Naive B cell (primary cell): Measurements from ENCODE around the gene CSNK2B. TPM values are rescaled to one million over a fixed set of nuclear protein-coding genes. Genes with fewer than 3 reads are reported as not detected.
A peak's percentile ranks its signal among the peaks of the same experiment; 100 is the strongest.

Source experiments
- ATAC-seq, 2 donors: fragments of 150-1000 bp; cut with Tn5 transposase; 2 replicates each; pipeline ENCODE4 v1.10.0; 2021; ENCODE audit warnings: low read depth in 2 of 2, mild to moderate bottlenecking in 2 of 2, moderate library complexity in 2 of 2
- DNase-seq: peaks from one replicate; pipeline ENCODE4 v3.0.0; 2022
- H3K27ac Mint-ChIP-seq, 6 donors: one replicate each; pipeline ENCODE4 v1.8.0; 2020 to 2022; ENCODE audit warnings: mild to moderate bottlenecking in 6 of 6, mixed read lengths in 6 of 6, moderate library complexity in 5 of 6, inconsistent platforms in 2 of 6
- H3K27me3 Mint-ChIP-seq, 3 donors: one replicate each; pipeline ENCODE4 v1.8.0; 2021 to 2022; ENCODE audit warnings: mixed read lengths in 3 of 3, mild to moderate bottlenecking in 1 of 3
- H3K36me3 Mint-ChIP-seq, 2 donors: one replicate each; pipeline ENCODE4 v1.8.0; 2020 to 2022; ENCODE audit warnings: mixed read lengths in 2 of 2, inconsistent platforms in 1 of 2, mild to moderate bottlenecking in 1 of 2
- H3K4me1 Mint-ChIP-seq, 3 donors: one replicate each; pipeline ENCODE4 v1.8.0; 2020 to 2022; ENCODE audit warnings: mixed read lengths in 3 of 3, inconsistent platforms in 1 of 3, mild to moderate bottlenecking in 1 of 3, moderate library complexity in 1 of 3
- H3K4me3 Mint-ChIP-seq, 8 donors: one replicate each; pipeline ENCODE4 v1.8.0; 2020 to 2022; ENCODE audit warnings: mild to moderate bottlenecking in 8 of 8, mixed read lengths in 8 of 8, moderate library complexity in 8 of 8, inconsistent platforms in 2 of 8
- H3K9me3 Mint-ChIP-seq, 7 donors: one replicate each; pipeline ENCODE4 v1.8.0; 2020 to 2022; ENCODE audit warnings: mixed read lengths in 7 of 7, mild to moderate bottlenecking in 5 of 7, inconsistent platforms in 2 of 7, moderate library complexity in 1 of 7
- polyA plus RNA-seq, 6 donors: library from polyadenylated mRNA; unstranded; fragments of 300-500 nt; fragmentation: Illumina TruSeq; gene quantifications; one replicate each; pipeline ENCODE4 v1.2.3, GENCODE V29; 2021; ENCODE audit warnings: low read depth in 6 of 6

CSNK2B gene
- polyA plus RNA-seq, 6 donors from 2014 or later: 279 to 299 (median 286) TPM

GRCh38 chr6:31659649-31660380 is 6.1 kb upstream of the CSNK2B start:
- Mint-ChIP-seq H3K36me3 (peaks cover 0 to 28% of the 10 kb centered on the region in 2 donors), H3K27me3 (no peaks in the 10 kb centered on the region), H3K9me3 (no peaks in the 10 kb centered on the region)

GRCh38 chr6:31660381-31661261 is 5.3 kb upstream of the CSNK2B start, which contains the start of gene C6orf47:
C6orf47 (minus strand) TSS chr6:31660778; CDS start chr6:31659947, 831 bp downstream.
- Mint-ChIP-seq H3K4me1 (peaks cover 59 to 87% (median 80%) of the 10 kb centered on the region in 3 donors), H3K4me3 (peak within 1 kb of the TSS; percentile 91 to 96 (median 95)), H3K36me3 (peaks cover 0 to 27% of the 10 kb centered on the region in 2 donors), H3K27ac (peak within 1 kb of the TSS; percentile 86 to 94 (median 91)), H3K9me3 (no peaks in the 10 kb centered on the region), H3K27me3 (no peaks in the 10 kb centered on the region)
- ATAC-seq (peak; percentile 57 to 60), DNase-seq (peak; percentile 74)

More at GRCh38 chr6:31659649-31660380, 6.1 kb upstream of the CSNK2B start:
- peaks cover 61 to 91% (median 81%) of the 10 kb centered on the region in 3 donors for H3K4me1 Mint-ChIP-seq
- ATAC-seq (peak; percentile 59 to 61), DNase-seq (peak; percentile 42)
- peak overlapping the region; percentile 91 to 96 (median 95) for H3K4me3 Mint-ChIP-seq
- peak overlapping the region; percentile 36 to 94 (median 90) for H3K27ac Mint-ChIP-seq

GRCh38 chr6:31661262-31662123 is 4.4 kb upstream of the CSNK2B start:
- H3K27me3 Mint-ChIP-seq: no peaks in the 10 kb centered on the region
- peaks cover 0 to 18% of the 10 kb centered on the region in 2 donors for H3K36me3 Mint-ChIP-seq
- peak overlapping the region; percentile 65 to 92 (median 88) for H3K27ac Mint-ChIP-seq
- DNase-seq: no peak
- H3K4me3 Mint-ChIP-seq: peak overlapping the region; percentile 91 to 96 (median 95)
- H3K4me1 Mint-ChIP-seq: peaks cover 62 to 87% (median 80%) of the 10 kb centered on the region in 3 donors
- H3K9me3 Mint-ChIP-seq: no peaks in the 10 kb centered on the region
- ATAC-seq: no peak

DNA sequence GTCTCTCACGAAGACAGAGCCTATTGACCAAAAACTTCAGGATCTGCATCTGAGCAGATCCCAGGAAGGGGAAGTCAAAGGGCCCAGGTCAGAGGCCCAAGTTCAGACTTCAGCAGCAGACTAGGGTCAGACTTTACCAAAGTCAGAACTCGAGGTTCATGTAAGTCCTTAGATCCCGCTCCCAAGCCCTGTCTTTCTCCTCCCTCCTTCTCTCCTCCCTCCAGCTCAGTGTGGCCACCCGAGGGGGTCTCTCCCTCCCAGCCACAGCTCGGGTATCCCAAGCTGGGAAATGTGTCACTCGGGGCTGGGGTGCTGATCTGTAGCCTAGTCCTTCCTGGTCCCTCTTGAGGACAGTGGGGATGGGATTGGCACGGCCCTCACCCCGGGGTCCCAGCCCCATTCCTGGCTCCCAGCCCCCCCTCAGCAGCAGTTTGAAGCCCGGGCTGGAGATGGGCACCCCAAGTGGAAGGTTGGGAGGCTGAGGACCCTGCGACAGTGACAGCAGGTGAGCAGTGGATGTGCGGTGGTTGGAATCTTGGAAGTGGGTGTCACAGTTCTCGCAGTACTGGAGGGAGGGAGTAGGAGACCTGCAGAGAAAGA is 3.7 kb upstream of the CSNK2B start:
- Mint-ChIP-seq H3K4me3 (peak overlapping the region in 7 of 8 donors; percentile 4 to 96 (median 61)), H3K36me3 (peaks cover 0 to 17% of the 10 kb centered on the region in 2 donors), H3K9me3 (no peaks in the 10 kb centered on the region), H3K4me1 (peaks cover 67 to 87% (median 80%) of the 10 kb centered on the region in 3 donors), H3K27me3 (no peaks in the 10 kb centered on the region), H3K27ac (peak overlapping the region in 3 of 6 donors; percentile 18 to 96 (median 38))
- ATAC-seq (no peak), DNase-seq (no peak)

GRCh38 chr6:31663126-31663960 is 2.5 kb upstream of the CSNK2B start:
- peak overlapping the region in 3 of 6 donors; percentile 96 to 99 (median 99) for H3K27ac Mint-ChIP-seq
- H3K36me3 Mint-ChIP-seq: peaks cover 4 to 26% of the 10 kb centered on the region in 2 donors
- no peak for ATAC-seq

GRCh38 chr6:31663961-31664789 is 1.7 kb upstream of the CSNK2B start:
- Mint-ChIP-seq H3K4me1 (peaks cover 57 to 88% (median 71%) of the 10 kb centered on the region in 3 donors), H3K36me3 (peaks cover 4 to 26% of the 10 kb centered on the region in 2 donors), H3K9me3 (no peaks in the 10 kb centered on the region), H3K4me3 (peak overlapping the region; percentile 94 to 99 (median 97)), H3K27ac (peak overlapping the region; percentile 96 to 99 (median 99)), H3K27me3 (no peaks in the 10 kb centered on the region)
- ATAC-seq (no peak), DNase-seq (no peak)

More at GRCh38 chr6:31663126-31663960, 2.5 kb upstream of the CSNK2B start:
- Mint-ChIP-seq H3K27me3 (no peaks in the 10 kb centered on the region), H3K4me3 (peak overlapping the region; percentile 52 to 99 (median 96)), H3K9me3 (no peaks in the 10 kb centered on the region), H3K4me1 (peaks cover 62 to 88% (median 79%) of the 10 kb centered on the region in 3 donors)
- no peak for DNase-seq

DNA sequence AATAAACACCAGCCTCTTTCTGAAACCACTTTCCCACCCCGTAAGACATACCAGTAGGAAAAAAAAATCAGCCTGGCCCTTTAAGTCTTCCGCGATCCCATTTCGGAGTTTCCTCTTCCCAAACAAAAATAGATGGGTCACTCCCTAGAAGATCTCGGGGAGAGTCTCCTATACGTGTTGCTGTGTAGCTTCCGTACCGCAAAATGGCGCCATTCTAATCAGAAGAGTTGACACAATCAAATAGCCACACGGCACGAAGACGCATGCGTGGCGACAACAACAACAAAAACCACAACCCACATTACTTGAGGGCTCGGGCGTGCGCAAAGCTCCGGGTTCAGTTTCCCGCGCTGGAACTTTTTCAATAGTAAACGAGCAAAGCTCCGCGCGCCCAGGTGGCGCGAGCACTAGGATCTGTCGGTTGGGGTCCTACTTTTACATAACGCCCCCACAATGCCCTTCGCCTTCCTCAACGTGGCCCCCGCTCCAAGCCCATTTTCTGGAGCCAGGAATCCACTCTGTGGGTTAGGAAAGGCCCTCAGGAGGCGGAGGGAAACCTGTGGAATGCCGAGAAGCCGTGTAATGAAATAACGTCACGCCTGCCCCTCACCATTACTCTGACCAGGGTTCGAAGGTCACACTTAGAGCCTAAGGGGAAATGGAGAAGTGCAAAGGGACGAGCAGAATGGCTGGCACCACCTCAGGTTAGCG is 935 bp upstream of the CSNK2B start, which contains the start of gene GPANK1:
Gene GPANK1, minus strand, starts transcription at position 208 of the 711 bp plus-strand sequence. CDS start 519 bp downstream, outside the sequence.
- DNase-seq (peak; percentile 78), ATAC-seq (peak; percentile 27 to 36)
- Mint-ChIP-seq H3K27ac (peak within 1 kb of the TSS; percentile 96 to 99 (median 99)), H3K36me3 (peaks cover 4 to 26% of the 10 kb centered on the region in 2 donors), H3K27me3 (no peaks in the 10 kb centered on the region), H3K9me3 (no peaks in the 10 kb centered on the region), H3K4me1 (peaks cover 51 to 84% (median 63%) of the 10 kb centered on the region in 3 donors), H3K4me3 (peak within 1 kb of the TSS; percentile 94 to 99 (median 97))

DNA sequence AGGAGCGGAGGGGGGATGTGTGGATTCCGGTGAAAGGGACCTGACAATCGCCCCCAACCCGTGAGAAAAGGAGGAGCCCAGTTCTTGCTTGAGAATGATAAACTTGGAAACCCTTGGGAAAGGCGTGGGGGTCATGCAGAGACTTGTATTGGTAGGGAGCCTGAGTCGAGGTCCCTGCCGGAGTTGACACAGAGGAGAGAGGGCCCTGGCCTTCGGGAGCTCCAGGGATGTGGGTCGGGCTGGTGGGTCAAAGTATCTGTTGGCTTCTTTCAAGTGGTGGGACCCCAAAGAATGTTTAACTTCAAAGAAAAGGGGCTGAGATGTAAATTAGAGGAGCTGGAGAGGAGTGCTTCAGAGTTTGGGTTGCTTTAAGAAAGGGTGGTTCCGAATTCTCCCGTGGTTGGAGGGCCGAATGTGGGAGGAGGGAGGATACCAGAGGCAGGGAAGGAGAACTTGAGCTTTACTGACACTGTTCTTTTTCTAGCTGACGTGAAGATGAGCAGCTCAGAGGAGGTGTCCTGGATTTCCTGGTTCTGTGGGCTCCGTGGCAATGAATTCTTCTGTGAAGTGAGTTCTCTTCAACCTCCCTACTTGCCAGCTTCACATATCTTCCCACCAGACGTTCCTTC is 571 bp downstream of the CSNK2B start:
- H3K4me1 Mint-ChIP-seq: peaks cover 45 to 73% (median 55%) of the 10 kb centered on the region in 3 donors
- peak overlapping the region; percentile 94 to 99 (median 97) for H3K4me3 Mint-ChIP-seq
- H3K36me3 Mint-ChIP-seq: peaks cover 4 to 26% of the 10 kb centered on the region in 2 donors
- H3K27me3 Mint-ChIP-seq: no peaks in the 10 kb centered on the region
- H3K9me3 Mint-ChIP-seq: no peaks in the 10 kb centered on the region
- DNase-seq (no peak), ATAC-seq (no peak)
- peak overlapping the region; percentile 21 to 99 (median 99) for H3K27ac Mint-ChIP-seq

DNA sequence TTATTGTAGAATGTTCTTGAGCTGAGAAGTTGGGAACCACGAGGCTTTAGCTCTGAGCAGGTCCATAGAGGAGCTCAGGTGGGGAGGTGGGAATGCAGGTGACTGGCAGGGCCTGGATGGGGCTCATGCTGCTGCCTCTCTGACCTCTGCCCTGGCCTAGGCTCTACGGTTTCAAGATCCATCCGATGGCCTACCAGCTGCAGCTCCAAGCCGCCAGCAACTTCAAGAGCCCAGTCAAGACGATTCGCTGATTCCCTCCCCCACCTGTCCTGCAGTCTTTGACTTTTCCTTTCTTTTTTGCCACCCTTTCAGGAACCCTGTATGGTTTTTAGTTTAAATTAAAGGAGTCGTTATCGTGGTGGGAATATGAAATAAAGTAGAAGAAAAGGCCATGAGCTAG is 3.8 kb downstream of the CSNK2B start, which contains the start of gene LY6G5B:
Gene LY6G5B, plus strand, starts transcription at position 301 of the 400 bp plus-strand sequence. CDS start 975 bp downstream, outside the sequence.
- DNase-seq (no peak), ATAC-seq (no peak)
- H3K27ac Mint-ChIP-seq: peak within 1 kb of the TSS in 2 of 6 donors; percentile 38 to 84
- H3K27me3 Mint-ChIP-seq: no peaks in the 10 kb centered on the region
- peaks cover 24 to 44% (median 32%) of the 10 kb centered on the region in 3 donors for H3K4me1 Mint-ChIP-seq
- peak within 1 kb of the TSS in 2 of 8 donors; percentile 47 to 52 for H3K4me3 Mint-ChIP-seq
- peaks cover 4 to 17% of the 10 kb centered on the region in 2 donors for H3K36me3 Mint-ChIP-seq
- no peaks in the 10 kb centered on the region for H3K9me3 Mint-ChIP-seq
